Measurements from ENCODE around the gene BCAR3.
"Not testable (repeated sequence)": the region's sequence is repeated elsewhere in the genome, so short reads cannot be mapped to it uniquely, and the experiment has no call there.

GRCh38 chr1:93674071-93674470 lies 7.6 kb downstream of the BCAR3 start:
- TF ChIP-seq POLR2A (IDR thresholded peaks at IDR 0.05); CTCF (IDR thresholded peaks at IDR 0.05 in 4 of 5, conservative IDR thresholded peaks at IDR 0.05 in 1 of 5): not testable (repeated sequence)

All from gastrocnemius medialis (tissue), 4 donors.